ENCODE results near the gene SYT8.

The SYT8 gene

GRCh38 chr11:1860108-1860507 lies 25.3 kb downstream of the SYT8 start:
- no peak for DNase-seq (ENCODE audit: low spot score)

- DNase-seq (ENCODE audit: low spot score), result no peak
Observed at GRCh38 chr11:1861435-1862411, 26.9 kb downstream of the SYT8 start.

GRCh38 chr11:1862588-1863351 lies 28.0 kb downstream of the SYT8 start:
- DNase-seq (ENCODE audit: low spot score), result no peak

- peak; percentile 75 for DNase-seq (ENCODE audit: low spot score)
Observed at GRCh38 chr11:1863352-1864216, 28.8 kb downstream of the SYT8 start.

GRCh38 chr11:1864231-1864630 lies 29.4 kb downstream of the SYT8 start:
- no peak for DNase-seq (ENCODE audit: low spot score)

GRCh38 chr11:1864831-1865665 lies 30.3 kb downstream of the SYT8 start:
- DNase-seq (ENCODE audit: low spot score), result no peak

- DNase-seq (ENCODE audit: low spot score), result no peak
Observed at GRCh38 chr11:1866226-1866625, 31.4 kb downstream of the SYT8 start.

- DNase-seq (ENCODE audit: low spot score), result no peak
Observed at GRCh38 chr11:1866776-1867175, 32.0 kb downstream of the SYT8 start.

GRCh38 chr11:1867381-1867780 lies 32.6 kb downstream of the SYT8 start:
- DNase-seq (ENCODE audit: low spot score), result no peak

- no peak for DNase-seq (ENCODE audit: low spot score)
Observed at GRCh38 chr11:1868056-1868635, 33.4 kb downstream of the SYT8 start.

GRCh38 chr11:1868636-1869291 lies 34.0 kb downstream of the SYT8 start:
- no peak for DNase-seq (ENCODE audit: low spot score)

- no peak for DNase-seq (ENCODE audit: low spot score)
Observed at GRCh38 chr11:1869427-1870325, 34.9 kb downstream of the SYT8 start.

GRCh38 chr11:1870326-1870696 lies 35.5 kb downstream of the SYT8 start:
- DNase-seq (ENCODE audit: low spot score), result no peak

GRCh38 chr11:1870721-1871466 lies 36.1 kb downstream of the SYT8 start:
- no peak for DNase-seq (ENCODE audit: low spot score)

GRCh38 chr11:1871531-1871930 lies 36.7 kb downstream of the SYT8 start:
- DNase-seq (ENCODE audit: low spot score), result no peak

GRCh38 chr11:1872267-1872985 lies 37.6 kb downstream of the SYT8 start:
- no peak for DNase-seq (ENCODE audit: low spot score)

GRCh38 chr11:1873048-1873812 lies 38.4 kb downstream of the SYT8 start:
- no peak for DNase-seq (ENCODE audit: low spot score)

All from globus pallidus (tissue), 1 donor.